HG02981 (cell line): Measurements from ENCODE around the gene TEX22.

ENCODE experiments used
- ATAC-seq: cut with Tn5 transposase; IDR thresholded peaks from one replicate; pipeline ENCODE4 v1.9.1; 2021; ENCODE audit warnings: mild to moderate bottlenecking, moderate library complexity; ENCODE audit not compliant: unreplicated experiment

The TEX22 gene

GRCh38 chr14:105419195-105420091, 21.1 kb downstream of the TEX22 start, which contains the start of gene MTA1:
MTA1 (plus strand) TSS chr14:105419827; CDS start chr14:105420036, 209 bp downstream.
- peak; percentile 49 for ATAC-seq

- ATAC-seq = no peak
Observed at GRCh38 chr14:105420101-105420973, 22.0 kb downstream of the TEX22 start.

GRCh38 chr14:105420974-105421674, 22.8 kb downstream of the TEX22 start:
- no peak for ATAC-seq

GRCh38 chr14:105421723-105422615, 23.6 kb downstream of the TEX22 start:
- ATAC-seq = no peak

- ATAC-seq = no peak
Observed at GRCh38 chr14:105422695-105423487, 24.6 kb downstream of the TEX22 start.

GRCh38 chr14:105423488-105424195, 25.3 kb downstream of the TEX22 start:
- ATAC-seq = no peak

- ATAC-seq = no peak
Observed at GRCh38 chr14:105424861-105425260, 26.5 kb downstream of the TEX22 start.

GRCh38 chr14:105425823-105426247, 27.5 kb downstream of the TEX22 start:
- no peak for ATAC-seq

- no peak for ATAC-seq
Observed at GRCh38 chr14:105426416-105427130, 28.2 kb downstream of the TEX22 start.

- no peak for ATAC-seq
Observed at GRCh38 chr14:105427412-105427811, 29.1 kb downstream of the TEX22 start.

- ATAC-seq = no peak
Observed at GRCh38 chr14:105427936-105428485, 29.7 kb downstream of the TEX22 start.

GRCh38 chr14:105430042-105430441, 31.7 kb downstream of the TEX22 start:
- ATAC-seq = no peak

- ATAC-seq = no peak
Observed at GRCh38 chr14:105430565-105430964, 32.2 kb downstream of the TEX22 start.

GRCh38 chr14:105431256-105431655, 32.9 kb downstream of the TEX22 start:
- ATAC-seq = no peak

- no peak for ATAC-seq
Observed at GRCh38 chr14:105432657-105433056, 34.3 kb downstream of the TEX22 start.

GRCh38 chr14:105433161-105433605, 34.8 kb downstream of the TEX22 start:
- ATAC-seq = no peak

- ATAC-seq = no peak
Observed at GRCh38 chr14:105436402-105436801, 38.1 kb downstream of the TEX22 start.
